Mucosa of descending colon (tissue), 3 donors: ENCODE measurements around the gene FDXACB1. TPM values are rescaled to one million over a fixed set of nuclear protein-coding genes. Genes with fewer than 3 reads are reported as not detected.

Experiments used
- ATAC-seq: fragments of 200-7000 bp; cut with Tn5 transposase; one replicate; pipeline ENCODE4 v1.9.1; 2020; ENCODE audit warnings: mild to moderate bottlenecking, moderate library complexity
- DNase-seq, 3 donors: peaks; one replicate each; pipeline ENCODE4 v3.0.0-alpha.2; 2020
- H3K36me3 ChIP-seq: fragments of 200-600 bp; one replicate; pipeline ENCODE4 v1.8.0; 2021; ENCODE audit warnings: low read depth, mild to moderate bottlenecking
- H3K4me1 ChIP-seq: fragments of 200-600 bp; one replicate; pipeline ENCODE4 v1.8.0; 2021; ENCODE audit warnings: low read depth, mild to moderate bottlenecking
- H3K4me3 ChIP-seq: fragments of 200-600 bp; one replicate; pipeline ENCODE4 v1.8.0; 2021; ENCODE audit warnings: mild to moderate bottlenecking
- H3K9me3 ChIP-seq: fragments of 200-600 bp; one replicate; pipeline ENCODE4 v1.8.0; 2021; ENCODE audit warnings: mild to moderate bottlenecking
- CTCF ChIP-seq: fragments of 200-600 bp; IDR thresholded peaks from one replicate; pipeline ENCODE4 v1.8.0; 2022; ENCODE audit warnings: antibody characterized with exemption, mild to moderate bottlenecking
- intact Hi-C, 2 donors: fragments of 100-400 bp; cut with DNase I in 1 of 2; cut with micrococcal nuclease in 1 of 2; formaldehyde crosslinking; loops; one replicate each; pipeline versions ENCODE4 v1.11.0 to v1.11.1; 2022; cut with DNase I, micrococcal nuclease
- total RNA-seq, 3 donors: library from RNA; stranded (reverse); fragmentation: NEBNext Ultra II Directional in 2 of 3; extraction: Animal tissue kit (Norgen Biotek cat#: 25700) in 2 of 3; gene quantifications; one replicate each; pipeline versions ENCODE4 v1.2.1 to v1.2.4, GENCODE V29; 2021 to 2023
- donor health status: DM: no; HTN: no; CAD: no; lungs with moderate emphysema.
- donor health status: DM: no; HTN: no; CAD: no.
- donor health status: DM: no; HTN: yes; CAD: no.

FDXACB1 gene
- total RNA-seq, 3 donors from 2014 or later = 1.7 to 2.7 (median 2.3) TPM

GRCh38 chr11:111860257-111860656 is 18.7 kb downstream of the FDXACB1 start:
- H3K9me3 ChIP-seq = no peaks in the 10 kb centered on the region
- no peaks in the 10 kb centered on the region for H3K4me1 ChIP-seq
- no peaks in the 10 kb centered on the region for H3K36me3 ChIP-seq
- no peak overlapping the region for H3K4me3 ChIP-seq
- ATAC-seq = peak; percentile 43
- DNase-seq = no peak
- intact Hi-C loops = no loop called here
- TF ChIP-seq CTCF = no peak

GRCh38 chr11:111855506-111855905 is 23.5 kb downstream of the FDXACB1 start:
- DNase-seq = no peak
- TF ChIP-seq CTCF = no peak
- no peak for ATAC-seq
- Histone ChIP-seq H3K9me3 (no peaks in the 10 kb centered on the region), H3K36me3 (no peaks in the 10 kb centered on the region), H3K4me1 (no peaks in the 10 kb centered on the region), H3K4me3 (no peak overlapping the region)
- intact Hi-C loops = no loop called here

GRCh38 chr11:111852103-111852502 is 26.9 kb downstream of the FDXACB1 start:
- Histone ChIP-seq H3K36me3 (no peaks in the 10 kb centered on the region), H3K4me1 (no peaks in the 10 kb centered on the region), H3K4me3 (no peak overlapping the region), H3K9me3 (no peaks in the 10 kb centered on the region)
- TF ChIP-seq CTCF = no peak
- intact Hi-C loops = no loop called here
- DNase-seq (no peak), ATAC-seq (no peak)

GRCh38 chr11:111851636-111852035 is 27.3 kb downstream of the FDXACB1 start:
- Histone ChIP-seq H3K36me3 (no peaks in the 10 kb centered on the region), H3K9me3 (no peaks in the 10 kb centered on the region), H3K4me3 (no peak overlapping the region), H3K4me1 (no peaks in the 10 kb centered on the region)
- intact Hi-C loops = no loop called here
- TF ChIP-seq CTCF = no peak
- DNase-seq = no peak
- ATAC-seq = no peak

GRCh38 chr11:111851067-111851466 is 27.9 kb downstream of the FDXACB1 start:
- Histone ChIP-seq H3K36me3 (no peaks in the 10 kb centered on the region), H3K4me3 (no peak overlapping the region), H3K4me1 (no peaks in the 10 kb centered on the region), H3K9me3 (no peaks in the 10 kb centered on the region)
- no peak for ATAC-seq
- TF ChIP-seq CTCF = no peak
- intact Hi-C loops = no loop called here
- no peak for DNase-seq

GRCh38 chr11:111849631-111850030 is 29.3 kb downstream of the FDXACB1 start:
- TF ChIP-seq CTCF = no peak
- Histone ChIP-seq H3K9me3 (no peaks in the 10 kb centered on the region), H3K4me1 (no peaks in the 10 kb centered on the region), H3K36me3 (no peaks in the 10 kb centered on the region), H3K4me3 (no peak overlapping the region)
- ATAC-seq (no peak), DNase-seq (no peak)
- intact Hi-C loops = loop anchor here (10.0 kb wide), 1 partner anchor 285 kb away; no protein-coding TSS in a partner anchor
